Measurements from ENCODE around the gene GRAP. TPM values are rescaled to one million over a fixed set of nuclear protein-coding genes. Genes with fewer than 3 reads are reported as not detected.

Gene GRAP
- total RNA-seq, 1 donor = not detected

- no peak overlapping the region for H3K4me3 ChIP-seq (ENCODE audit: low read depth, low read length)
- DNase-seq (ENCODE audit: low read depth) = no peak
- no peak for TF ChIP-seq CTCF (IDR thresholded peaks at IDR 0.05; ENCODE audit: insufficient read depth, low read depth, low read length)
These were observed 35.2 kb downstream of the GRAP start for GRCh38 chr17:19011581-19011980.

- H3K4me3 ChIP-seq (ENCODE audit: low read depth, low read length) = no peak overlapping the region
- no peak for TF ChIP-seq CTCF (IDR thresholded peaks at IDR 0.05; ENCODE audit: insufficient read depth, low read depth, low read length)
- no peak for DNase-seq (ENCODE audit: low read depth)
These were observed 35.8 kb downstream of the GRAP start for GRCh38 chr17:19010729-19011505.

- no peak for TF ChIP-seq CTCF (IDR thresholded peaks at IDR 0.05; ENCODE audit: insufficient read depth, low read depth, low read length)
- no peak for DNase-seq (ENCODE audit: low read depth)
- H3K4me3 ChIP-seq (ENCODE audit: low read depth, low read length) = no peak overlapping the region
These were observed 36.8 kb downstream of the GRAP start for GRCh38 chr17:19009970-19010369.

GRCh38 chr17:19006698-19007097, 40.1 kb downstream of the GRAP start:
- no peak overlapping the region for H3K4me3 ChIP-seq (ENCODE audit: low read depth, low read length)
- no peak for DNase-seq (ENCODE audit: low read depth)
- no peak for TF ChIP-seq CTCF (IDR thresholded peaks at IDR 0.05; ENCODE audit: insufficient read depth, low read depth, low read length)

- no peak overlapping the region for H3K4me3 ChIP-seq (ENCODE audit: low read depth, low read length)
- TF ChIP-seq CTCF (IDR thresholded peaks at IDR 0.05; ENCODE audit: insufficient read depth, low read depth, low read length) = no peak
- no peak for DNase-seq (ENCODE audit: low read depth)
These were observed 40.8 kb downstream of the GRAP start for GRCh38 chr17:19005789-19006430.

GRCh38 chr17:19005137-19005773, 41.5 kb downstream of the GRAP start:
- DNase-seq (ENCODE audit: low read depth) = no peak
- peak overlapping the region; percentile 68 for H3K4me3 ChIP-seq (ENCODE audit: low read depth, low read length)
- no peak for TF ChIP-seq CTCF (IDR thresholded peaks at IDR 0.05; ENCODE audit: insufficient read depth, low read depth, low read length)

All from fibroblast of villous mesenchyme (primary cell).